ENCODE measurements around the gene TEX22. TPM values are rescaled to one million over a fixed set of nuclear protein-coding genes. Genes with fewer than 3 reads are reported as not detected.

Gene TEX22, protein sequence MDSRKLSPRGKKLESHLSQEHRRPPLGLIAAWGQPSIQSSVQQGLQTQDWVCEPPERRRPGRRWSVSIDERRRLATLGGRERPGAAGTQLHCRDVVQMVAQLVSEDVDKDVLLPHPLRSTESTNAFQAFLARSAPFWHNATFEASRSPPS
- total RNA-seq: 0.28 and 0.34 TPM in 2 replicates

DNA sequence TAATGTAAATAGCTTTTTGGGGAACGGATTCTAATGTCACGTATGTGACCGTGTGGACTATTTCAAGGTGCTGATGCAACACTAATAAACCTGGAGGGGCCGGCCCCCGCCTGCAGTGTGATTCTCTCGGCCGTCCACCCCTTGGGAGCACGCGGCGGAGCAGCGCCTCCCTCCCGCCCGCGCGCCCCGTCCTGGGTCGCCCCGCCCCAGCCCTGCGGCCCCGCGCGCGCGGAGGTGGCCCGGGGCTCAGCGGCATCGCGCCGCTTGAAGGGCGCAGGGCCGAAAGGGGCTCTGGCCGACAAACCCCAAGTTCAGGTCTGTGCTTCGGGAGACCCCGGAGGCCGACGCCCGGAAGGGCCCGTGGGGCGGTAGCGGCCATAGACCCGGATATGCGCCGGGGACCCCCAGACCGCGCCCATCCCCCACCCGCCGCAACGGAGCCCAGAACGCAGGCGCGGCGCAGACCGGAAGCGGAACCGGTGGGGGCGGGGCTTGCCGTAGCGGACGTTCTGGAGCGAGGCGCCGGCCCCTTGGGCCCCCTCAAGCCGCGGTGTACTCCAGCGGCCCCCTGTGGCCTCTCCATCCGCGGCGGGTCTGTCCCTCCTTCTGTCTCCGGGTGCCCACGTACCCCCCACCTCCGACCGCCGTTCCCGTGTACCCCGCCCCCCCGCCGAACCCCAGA lies at the start of gene TEX22:
Gene TEX22 (plus strand): TSS at position 495 of the 682 bp plus-strand sequence. CDS start 803 bp downstream, outside the sequence.

DNA sequence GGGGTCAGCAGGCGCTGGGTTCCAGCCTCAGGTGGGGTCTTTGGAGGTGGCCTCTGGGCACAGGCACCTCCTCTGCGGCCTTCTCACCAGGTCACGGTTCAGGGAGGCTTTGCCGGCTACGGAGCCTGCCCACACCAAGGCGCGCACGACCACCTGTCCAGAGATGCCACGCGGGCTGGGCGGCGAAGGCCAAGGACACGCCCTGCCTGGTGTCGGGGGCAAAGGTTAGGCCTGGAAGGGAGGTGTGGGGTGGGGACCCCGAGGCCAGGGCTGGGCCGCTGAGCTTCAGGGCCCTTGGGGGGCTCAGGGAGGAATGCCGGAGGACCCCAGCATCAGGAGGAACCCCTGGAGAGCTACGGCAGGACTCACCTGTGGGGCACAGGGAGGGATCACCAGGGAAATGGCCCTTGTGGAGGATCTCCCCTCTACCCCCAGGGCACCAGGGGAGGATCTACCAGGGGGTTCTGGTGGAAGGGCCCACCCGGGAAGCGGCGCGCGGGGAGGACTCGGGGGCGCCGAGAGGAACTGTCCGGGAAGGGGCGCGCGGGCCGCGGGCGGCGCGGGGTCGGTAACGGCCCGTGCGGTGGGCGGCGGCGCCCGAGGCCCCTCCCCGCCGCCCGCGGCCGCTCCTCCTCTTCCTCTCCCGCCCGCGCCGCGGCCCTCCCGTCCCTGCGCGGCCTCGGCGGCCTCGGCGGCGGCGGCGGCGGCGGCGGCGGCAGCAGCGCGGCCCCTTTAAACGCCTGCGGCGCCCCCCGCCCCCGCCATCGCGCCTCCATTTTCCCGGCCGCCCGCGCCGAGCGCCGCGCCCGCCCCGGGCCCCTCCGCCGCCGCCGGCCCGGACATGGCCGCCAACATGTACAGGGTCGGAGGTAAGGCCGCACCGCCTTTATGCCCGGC lies 21.1 kb downstream of the TEX22 start, which contains the start of gene MTA1:
Gene MTA1 (plus strand): TSS at position 633 of the 897 bp plus-strand sequence. CDS start 209 bp downstream, at position 842.

Other genes starting within 250 kb of the TEX22 start
- 19.8 and 56.0 TPM in 2 replicates for gene JAG2, start 229.8 kb upstream of the TEX22 start, total RNA-seq
- gene NUDT14, start 217.2 kb upstream of the TEX22 start, total RNA-seq: 23.4 and 31.1 TPM in 2 replicates
- 52.6 and 55.0 TPM in 2 replicates for gene BTBD6, start 150.0 kb upstream of the TEX22 start, total RNA-seq
- 15.4 and 31.3 TPM in 2 replicates for gene BRF1, start 97.5 kb upstream of the TEX22 start, total RNA-seq
- 37.6 and 96.2 TPM in 2 replicates for gene PACS2, start 83.8 kb upstream of the TEX22 start, total RNA-seq
- 26.7 and 56.9 TPM in 2 replicates for gene MTA1, start 21.3 kb downstream of the TEX22 start, total RNA-seq
- gene CRIP2, start 76.3 kb downstream of the TEX22 start, total RNA-seq: 2.1 and 21.8 TPM in 2 replicates
- 0.21 TPM in 1 of 2 replicates, not detected in the other for gene CRIP1, start 88.3 kb downstream of the TEX22 start, total RNA-seq
- gene TEDC1, start 92.7 kb downstream of the TEX22 start, total RNA-seq: 3.7 and 3.8 TPM in 2 replicates
- gene TMEM121, start 128.0 kb downstream of the TEX22 start, total RNA-seq: 0.34 and 1.4 TPM in 2 replicates